H9 (cell line): Measurements from ENCODE around the gene UBE3B. TPM values are rescaled to one million over a fixed set of nuclear protein-coding genes. Genes with fewer than 3 reads are reported as not detected.

Source experiments
- DNase-seq: peaks from one replicate; pipeline ENCODE4 v3.0.0-alpha.2; 2017
- H2AFZ ChIP-seq: one replicate; pipeline ENCODE4 v1.6.1; 2013; ENCODE audit warnings: mild to moderate bottlenecking, low read length, control low read depth, moderate library complexity
- H2AK5ac ChIP-seq: 2 replicates; pipeline ENCODE4 v1.6.1; 2013; ENCODE audit warnings: low read length, control low read depth, mixed read lengths; ENCODE audit not compliant: insufficient read length
- H2BK120ac ChIP-seq: one replicate; pipeline ENCODE4 v1.6.1; 2013; ENCODE audit warnings: low read depth, mild to moderate bottlenecking, low read length, control low read depth, inconsistent platforms; ENCODE audit not compliant: poor library complexity, severe bottlenecking
- H2BK12ac ChIP-seq: 2 replicates; pipeline ENCODE4 v1.6.1; 2013; ENCODE audit warnings: low read length, control low read depth, mixed read lengths, low read depth; ENCODE audit not compliant: insufficient read length
- H2BK15ac ChIP-seq: 2 replicates; pipeline ENCODE4 v1.6.1; 2013; ENCODE audit warnings: low read depth, low read length, control low read depth
- H2BK20ac ChIP-seq: one replicate; pipeline ENCODE4 v1.6.1; 2013; ENCODE audit warnings: low read depth, mild to moderate bottlenecking, low read length, control low read depth, inconsistent platforms; ENCODE audit not compliant: poor library complexity, severe bottlenecking
- H2BK5ac ChIP-seq: 2 replicates; pipeline ENCODE4 v1.6.1; 2013; ENCODE audit warnings: low read length, control low read depth, mixed read lengths; ENCODE audit not compliant: insufficient read length
- H3K14ac ChIP-seq: 2 replicates; pipeline ENCODE4 v1.6.1; 2013; ENCODE audit warnings: low read length, control low read depth; ENCODE audit not compliant: insufficient read depth
- H3K18ac ChIP-seq: 2 replicates; pipeline ENCODE4 v1.6.1; 2013; ENCODE audit warnings: low read depth, mild to moderate bottlenecking, mixed read lengths, low read length, control low read depth; ENCODE audit not compliant: insufficient read length
- H3K23ac ChIP-seq: 2 replicates; pipeline ENCODE4 v1.6.1; 2013; ENCODE audit warnings: low read length, control low read depth, mixed read lengths, low read depth; ENCODE audit not compliant: insufficient read length
- H3K23me2 ChIP-seq: 2 replicates; pipeline ENCODE4 v1.6.1; 2013; ENCODE audit warnings: low read depth, mild to moderate bottlenecking, mixed read lengths, low read length, control low read depth; ENCODE audit not compliant: insufficient read length, poor library complexity, severe bottlenecking
- H3K27ac ChIP-seq: 2 replicates; pipeline ENCODE4 v1.5.1; 2013; ENCODE audit warnings: low read length, control low read depth, mixed read lengths, low read depth; ENCODE audit not compliant: insufficient read length
- H3K27me3 ChIP-seq: 2 replicates; pipeline ENCODE4 v1.6.1; 2013; ENCODE audit warnings: low read length, control low read depth, inconsistent platforms; ENCODE audit not compliant: insufficient read depth
- H3K4ac ChIP-seq: 2 replicates; pipeline ENCODE4 v1.6.1; 2013; ENCODE audit warnings: low read depth, mild to moderate bottlenecking, control low read depth, inconsistent platforms, low read length, moderate library complexity
- H3K4me1 ChIP-seq: 2 replicates; pipeline ENCODE4 v1.6.1; 2013; ENCODE audit warnings: low read length, control low read depth, inconsistent platforms; ENCODE audit not compliant: insufficient read depth
- H3K4me2 ChIP-seq: 2 replicates; pipeline ENCODE4 v1.6.1; 2013; ENCODE audit warnings: low read length, control low read depth, mixed read lengths; ENCODE audit not compliant: insufficient read length, insufficient read depth
- H3K56ac ChIP-seq: 2 replicates; pipeline ENCODE4 v1.6.1; 2013; ENCODE audit warnings: low read depth, mild to moderate bottlenecking, mixed read lengths, low read length, control low read depth; ENCODE audit not compliant: insufficient read length
- H3K79me1 ChIP-seq: 2 replicates; pipeline ENCODE4 v1.6.1; 2013; ENCODE audit warnings: low read depth, mild to moderate bottlenecking, moderate library complexity, low read length, control low read depth, inconsistent platforms; ENCODE audit not compliant: insufficient read depth, poor library complexity, severe bottlenecking
- H3K79me2 ChIP-seq: 2 replicates; pipeline ENCODE4 v1.6.1; 2013; ENCODE audit warnings: low read length, control low read depth, inconsistent platforms; ENCODE audit not compliant: insufficient read depth
- H3K9ac ChIP-seq: 2 replicates; pipeline ENCODE4 v1.6.1; 2013; ENCODE audit warnings: low read length, control low read depth, mixed read lengths; ENCODE audit not compliant: insufficient read length; ENCODE audit errors: extremely low read depth
- H3K9me3 ChIP-seq: one replicate; pipeline ENCODE4 v1.6.1; 2013; ENCODE audit warnings: low read depth, low read length, inconsistent platforms; ENCODE audit not compliant: control insufficient read depth
- H3T11ph ChIP-seq: one replicate; pipeline ENCODE4 v1.6.1; 2013; ENCODE audit warnings: mild to moderate bottlenecking, low read length, control low read depth, inconsistent platforms
- H4K20me1 ChIP-seq: one replicate; pipeline ENCODE4 v1.6.1; 2013; ENCODE audit not compliant: control insufficient read depth, insufficient read length, insufficient read depth
- H4K5ac ChIP-seq: 2 replicates; pipeline ENCODE4 v1.6.1; 2013; ENCODE audit warnings: low read depth, mild to moderate bottlenecking, mixed read lengths, low read length, control low read depth; ENCODE audit not compliant: insufficient read length
- H4K8ac ChIP-seq: replicated peaks from 2 replicates; pipeline ENCODE4 v1.6.1; 2013; ENCODE audit warnings: low read length, control low read depth, mixed read lengths, low read depth; ENCODE audit not compliant: insufficient read length
- H4K91ac ChIP-seq: 2 replicates; pipeline ENCODE4 v1.6.1; 2013; ENCODE audit warnings: low read depth, mild to moderate bottlenecking, moderate library complexity, mixed read lengths, low read length, control low read depth; ENCODE audit not compliant: insufficient read length
- H3K27ac Mint-ChIP-seq, 3 experiments: 2 replicates in 2 of 3; 3 replicates in 1 of 3; pipeline ENCODE4 v1.8.0; 2020 to 2021; ENCODE audit warnings: mixed read lengths in 3 of 3, mild to moderate bottlenecking in 1 of 3, moderate library complexity in 1 of 3
- H3K27me3 Mint-ChIP-seq: 2 replicates; pipeline ENCODE4 v1.8.0; 2021; ENCODE audit warnings: low read depth, mild to moderate bottlenecking, moderate library complexity, mixed read lengths
- H3K36me3 Mint-ChIP-seq, 3 experiments: 2 replicates in 2 of 3; 3 replicates in 1 of 3; pipeline ENCODE4 v1.8.0; 2020 to 2021; ENCODE audit warnings: low read depth in 3 of 3, mixed read lengths in 3 of 3; ENCODE audit not compliant: insufficient read depth in 1 of 3
- H3K4me1 Mint-ChIP-seq, 2 experiments: 2 replicates each; pipeline ENCODE4 v1.8.0; 2020; ENCODE audit warnings: mixed read lengths in 2 of 2
- H3K4me3 Mint-ChIP-seq, 2 experiments: 2 replicates in 1 of 2; 3 replicates in 1 of 2; pipeline ENCODE4 v1.8.0; 2020 to 2021; ENCODE audit warnings: mild to moderate bottlenecking in 2 of 2, mixed read lengths in 2 of 2, moderate library complexity in 1 of 2
- H3K9me3 Mint-ChIP-seq, 2 experiments: 2 replicates in 1 of 2; 3 replicates in 1 of 2; pipeline ENCODE4 v1.8.0; 2020; ENCODE audit warnings: mild to moderate bottlenecking in 2 of 2, mixed read lengths in 2 of 2, moderate library complexity in 1 of 2
- CTCF ChIP-seq: fragments of 200-600 bp; sonication (generic); conservative IDR thresholded peaks from 3 replicates; pipeline ENCODE4 v1.8.0; 2021; ENCODE audit warnings: antibody characterized with exemption, mild to moderate bottlenecking
- WGBS: extraction: QIAGEN DNeasy Blood & Tissue Kit; methylation state at CpG from one replicate; pipeline ENCODE4 v1.1.7; 2013; ENCODE audit warnings: missing lambda C conversion rate, low lambda C conversion rate, mixed read lengths; ENCODE audit not compliant: insufficient read length; ENCODE audit errors: extremely low coverage; 5-methylcytosine and 5-hydroxymethylcytosine counted together
- total RNA-seq: library from RNA; stranded (reverse); gene quantifications from 2 replicates; pipeline ENCODE4 v1.2.1, GENCODE V29; 2021

Gene UBE3B
- total RNA-seq, 1 experiment from 2014 or later = 24.2 TPM

DNA sequence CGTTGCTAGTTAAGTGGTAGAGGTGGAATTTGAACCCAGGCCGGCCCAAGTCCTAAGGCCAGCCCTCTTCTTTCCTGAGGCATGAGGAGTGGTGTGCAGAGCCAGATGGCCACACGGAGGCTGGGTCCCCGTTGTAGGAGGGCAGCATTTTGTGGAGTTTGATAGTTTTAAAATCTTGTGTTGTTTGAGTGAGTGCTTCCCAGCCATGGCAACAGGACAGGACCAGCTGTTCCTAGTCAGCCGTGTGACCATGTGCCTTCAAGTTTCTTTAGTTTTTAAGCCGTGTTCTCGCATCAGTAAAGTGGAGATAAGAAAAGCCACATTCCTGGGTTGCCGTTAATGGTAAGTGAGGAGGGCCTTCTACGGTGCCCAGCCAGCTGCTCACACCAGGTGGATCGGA is 44.4 kb downstream of the UBE3B start:
- H3K4me2 ChIP-seq = no peak overlapping the region
- no peak for DNase-seq
- no CpG with 5 or more reads among the region's 10 CpGs for whole genome bisulfite sequencing
- no peak overlapping the region for H3K18ac ChIP-seq
- no peak overlapping the region for H2BK5ac ChIP-seq
- no peaks in the 10 kb centered on the region for H3K27me3 ChIP-seq
- no peak overlapping the region for H3K23ac ChIP-seq
- Mint-ChIP-seq H3K27me3 (no peaks in the 10 kb centered on the region), H3K9me3 (no peaks in the 10 kb centered on the region), H3K27ac (peak overlapping the region; percentile 48 to 64 (median 49); a peak in 2 of 7 replicates), H3K36me3 (peaks cover 7 to 58% (median 51%) of the 10 kb centered on the region in 3 experiments), H3K4me1 (peaks cover 17 to 38% of the 10 kb centered on the region in 2 experiments), H3K4me3 (no peak overlapping the region; a peak in 1 of 5 replicates)
- no peak overlapping the region for H2AFZ ChIP-seq
- H3K27ac ChIP-seq = no peak overlapping the region
- H2BK15ac ChIP-seq = no peak overlapping the region
- H2BK120ac ChIP-seq = no peak overlapping the region
- H3K4me1 ChIP-seq = no peaks in the 10 kb centered on the region
- H4K20me1 ChIP-seq = no peaks in the 10 kb centered on the region
- no peaks in the 10 kb centered on the region for H3K9me3 ChIP-seq
- TF ChIP-seq CTCF = no peak
- no peak overlapping the region for H3K4ac ChIP-seq
- H3K56ac ChIP-seq = no peak overlapping the region
- no peaks in the 10 kb centered on the region for H3K79me2 ChIP-seq
- H3K9ac ChIP-seq = no peak overlapping the region
- H2BK20ac ChIP-seq = no peak overlapping the region
- H3T11ph ChIP-seq = no peak overlapping the region
- H4K91ac ChIP-seq = no peak overlapping the region
- H3K23me2 ChIP-seq = no peaks in the 10 kb centered on the region
- no peak overlapping the region for H4K5ac ChIP-seq
- H2BK12ac ChIP-seq = no peak overlapping the region
- no peak overlapping the region for H2AK5ac ChIP-seq
- H4K8ac ChIP-seq = no peak overlapping the region
- no peaks in the 10 kb centered on the region for H3K79me1 ChIP-seq
- no peak overlapping the region for H3K14ac ChIP-seq
